GM12878 (cell line): ENCODE data around the gene CCDC15. TPM values are rescaled to one million over a fixed set of nuclear protein-coding genes. Genes with fewer than 3 reads are reported as not detected.

Experiments
- ATAC-seq: fragments of 200-7000 bp; cut with Tn5 transposase; 3 replicates; pipeline ENCODE4 v1.9.1; 2020; ENCODE audit warnings: mild to moderate bottlenecking, moderate library complexity
- BruUV-seq: library from RNA; stranded (reverse); fragments of 400-500 nt; replicated peaks from 2 replicates; lab custom pipeline; 2021; lab: Mats Ljungman, UMichigan
- CTCF ChIA-PET: fragments of 300-600 bp; sonication (Branson Sonifier 250); formaldehyde crosslinking; extraction: SDS; loops from one replicate; lab custom pipeline; 2021; ENCODE audit warnings: inconsistent platforms; lab: Yijun Ruan, JAX
- POLR2A ChIA-PET: fragments of 350-600 bp; formaldehyde crosslinking; extraction: SDS; loops from one replicate; lab custom pipeline; 2021; ENCODE audit warnings: inconsistent platforms; lab: Charles Lee
- RAD21 ChIA-PET: fragments of 300-600 bp; sonication (Branson Sonifier 250); formaldehyde crosslinking; loops from one replicate; lab custom pipeline; 2023; ENCODE audit warnings: antibody characterized with exemption; ENCODE audit not compliant: unreplicated experiment; lab: Charles Lee
- SMC1A ChIA-PET: fragments of 300-600 bp; sonication (Branson Sonifier 250); formaldehyde crosslinking; loops from one replicate; lab custom pipeline; 2023; ENCODE audit not compliant: unreplicated experiment, uncharacterized antibody; lab: Charles Lee
- DNase-seq: peaks from one replicate; pipeline ENCODE4 v3.0.0-alpha.2; 2011; ENCODE audit warnings: low read depth, low spot score
- FAIRE-seq: peaks from 3 replicates; lab custom pipeline; 2011; peaks lifted over from hg19 to GRCh38; lab: Jason Lieb, UNC
- H2AFZ ChIP-seq: 2 replicates; pipeline ENCODE4 v1.6.0; 2011; ENCODE audit warnings: low read depth, low read length, control low read depth; ENCODE audit not compliant: control insufficient read depth
- H3K27ac ChIP-seq: 2 replicates; pipeline ENCODE4 v1.5.1; 2011; ENCODE audit warnings: control low read depth; ENCODE audit not compliant: control insufficient read depth, insufficient read depth
- H3K27me3 ChIP-seq, 2 experiments: replicated peaks in 1 of 2; 2 replicates each; pipeline versions ENCODE4 v1.6.0 to v1.6.1; 2011; ENCODE audit warnings: low read length in 1 of 2; ENCODE audit not compliant: control insufficient read depth in 2 of 2, insufficient read depth in 2 of 2
- H3K36me3 ChIP-seq, 2 experiments: 2 replicates each; pipeline ENCODE4 v1.5.1; 2011; ENCODE audit warnings: low read length in 1 of 2; ENCODE audit not compliant: control insufficient read depth in 2 of 2, insufficient read depth in 2 of 2
- H3K4me1 ChIP-seq: 2 replicates; pipeline ENCODE4 v1.6.1; 2011; ENCODE audit warnings: mild to moderate bottlenecking, low read length, moderate library complexity, mixed read lengths; ENCODE audit not compliant: control insufficient read depth, insufficient read depth
- H3K4me2 ChIP-seq: 2 replicates; pipeline ENCODE4 v1.6.0; 2011; ENCODE audit warnings: control low read depth; ENCODE audit not compliant: control insufficient read depth, insufficient read depth
- H3K4me3 ChIP-seq: fragments of 200-600 bp; sonication (generic); 2 replicates; pipeline ENCODE4 v1.5.1; 2016
- H3K79me2 ChIP-seq: 2 replicates; pipeline ENCODE4 v1.6.0; 2011; ENCODE audit warnings: low read length; ENCODE audit not compliant: control insufficient read depth, insufficient read depth
- H3K9ac ChIP-seq: 2 replicates; pipeline ENCODE4 v1.8.0; 2011; ENCODE audit warnings: low read length, control low read depth, mixed read lengths; ENCODE audit not compliant: control insufficient read depth, insufficient read depth
- H3K9me3 ChIP-seq: replicated peaks from 3 replicates; pipeline ENCODE4 v1.5.1; 2011; ENCODE audit warnings: mild to moderate bottlenecking, low read length; ENCODE audit not compliant: control insufficient read depth, insufficient read depth
- H4K20me1 ChIP-seq: 2 replicates; pipeline ENCODE4 v1.6.0; 2011; ENCODE audit not compliant: control insufficient read depth, insufficient read depth
- BRCA1 ChIP-seq: IDR thresholded peaks from 2 replicates; pipeline ENCODE4 v1.6.1; 2011; ENCODE audit warnings: low read depth, low read length, improper control_type of control experiment
- CEBPZ ChIP-seq: fragments of 150-350 bp; IDR thresholded peaks from 2 replicates; pipeline ENCODE4 v1.6.1; 2016; ENCODE audit warnings: low read depth, low read length
- CUX1 ChIP-seq: IDR thresholded peaks from 2 replicates; pipeline ENCODE4 v1.6.1; 2012; ENCODE audit warnings: improper control_type of control experiment, low read depth, low read length; ENCODE audit not compliant: insufficient replicate concordance
- EED ChIP-seq: sonication (generic); IDR thresholded peaks from 2 replicates; pipeline ENCODE4 v1.6.1; 2016; ENCODE audit warnings: antibody characterized with exemption, low read depth
- MEF2B ChIP-seq: fragments of 450-650 bp; IDR thresholded peaks from 2 replicates; pipeline ENCODE4 v1.6.1; 2018; ENCODE audit warnings: mild to moderate bottlenecking, moderate library complexity; ENCODE audit not compliant: partially characterized antibody, poor library complexity, severe bottlenecking
- NFXL1 ChIP-seq: fragments of 450-650 bp; IDR thresholded peaks from 2 replicates; pipeline ENCODE4 v1.6.1; 2017; ENCODE audit warnings: antibody characterized with exemption, mild to moderate bottlenecking, borderline replicate concordance
- WGBS: methylation state at CpG from one replicate; pipeline ENCODE4 v1.1.6; 2016; ENCODE audit warnings: low lambda C conversion rate; ENCODE audit not compliant: insufficient replicate concordance, insufficient coverage; ENCODE audit errors: missing lambda C conversion rate; 5-methylcytosine and 5-hydroxymethylcytosine counted together
- in situ Hi-C: fragments of 300-500 bp; cut with MboI; formaldehyde crosslinking; loops from 9 replicates; pipeline ENCODE4 v1.14.3; 2018; ENCODE audit warnings: mixed read lengths
- intact Hi-C: fragments of 100-400 bp; cut with micrococcal nuclease; formaldehyde crosslinking; loops from one replicate; pipeline ENCODE4 v1.14.2; 2022; ENCODE audit not compliant: unreplicated experiment
- polyA plus RNA-seq, 11 experiments: library from polyadenylated mRNA; depleted of rRNA in 4 of 11; unstranded in 6 of 11; stranded (reverse) in 5 of 11; fragments of >200 nt; fragmentation: Nextera tagmentation in 4 of 11; fragmentation: Illumina TruSeq in 1 of 11; extraction: Ambion mirVana in 4 of 11; extraction: Trizol in 1 of 11; gene quantifications; 1 replicate in 1 of 11; 2 replicates in 10 of 11; pipeline versions ENCODE4 v1.2.1 to v1.2.3, GENCODE V29; 2011 to 2016; ENCODE audit warnings: inconsistent platforms in 2 of 11, missing spikeins in 2 of 11, low read depth in 1 of 11
- total RNA-seq, 4 experiments: library from RNA; depleted of rRNA in 3 of 4; stranded (reverse); fragments of >200 nt in 3 of 4; fragmentation: Illumina TruSeq in 1 of 4; extraction: Trizol in 1 of 4; gene quantifications; 2 replicates each; pipeline versions ENCODE4 v1.2.1 to v1.2.3, GENCODE V29; 2013 to 2021

Gene CCDC15
- total and polyA plus RNA-seq, 10 of the 15 experiments (the other 5 are each of a cell fraction or from before 2014, with no cell fraction given), result 2.0 to 5.3 (median 3.3) TPM

GRCh38 chr11:124942466-124943253 lies 11.3 kb upstream of the CCDC15 start:
- no TSS peak for BruUV-seq
- no peak for ATAC-seq
- FAIRE-seq, result no peak
- Histone ChIP-seq H4K20me1 (no peaks in the 10 kb centered on the region), H3K9ac (no peak overlapping the region), H3K4me2 (no peak overlapping the region), H3K79me2 (no peaks in the 10 kb centered on the region), H2AFZ (no peak overlapping the region), H3K27me3 (no peaks in the 10 kb centered on the region; a peak in 1 of 4 replicates)
- RAD21 ChIA-PET, result no interaction called here
- SMC1A ChIA-PET, result interaction anchor here (1.3 kb wide), 1 partner anchor 404 kb away, joined by 3 read pairs; no protein-coding TSS in a partner anchor
- intact Hi-C loops, result no loop called here
- in situ Hi-C loops, result no loop called here
- 28% methylated on average over 6 of the region's 6 CpGs for WGBS
- POLR2A ChIA-PET, result no interaction called here
- DNase-seq, result no peak
- TF ChIP-seq NFXL1, result no peak
- TF ChIP-seq, all 136 proteins: peak for 0
- Histone ChIP-seq H3K36me3 (no peaks in the 10 kb centered on the region), H3K4me3 (no peak overlapping the region), H3K4me1 (no peaks in the 10 kb centered on the region), H3K9me3 (no peaks in the 10 kb centered on the region; the same call in 2 of the 3 replicates), H3K27ac (no peak overlapping the region)
- CTCF ChIA-PET, result interaction anchor here (0.6 to 1.5 kb wide), 3 partner anchors 11 to 830 kb away, joined by 3 to 4 read pairs (median 4); partner anchors contain the start of gene CCDC15

- intact Hi-C loops (no loop called here), in situ Hi-C loops (no loop called here)
- ChIA-PET RAD21 (no interaction called here), POLR2A (interaction anchor here (1.2 kb wide), 1 partner anchor 10 kb away, joined by 6 read pairs; no protein-coding TSS in a partner anchor), SMC1A (no interaction called here), CTCF (interaction anchor here (0.6 kb wide), 1 partner anchor 829 kb away, joined by 4 read pairs; no protein-coding TSS in a partner anchor)
- no peaks in the 10 kb centered on the region for H3K4me1 ChIP-seq
- H3K9ac ChIP-seq, result no peak overlapping the region
- no peaks in the 10 kb centered on the region for H3K36me3 ChIP-seq
- no TSS peak for BruUV-seq
- no peak overlapping the region for H3K4me3 ChIP-seq
- no peaks in the 10 kb centered on the region; the same call in 2 of the 3 replicates for H3K9me3 ChIP-seq
- no peak for ATAC-seq
- H4K20me1 ChIP-seq, result no peaks in the 10 kb centered on the region
- H3K27ac ChIP-seq, result no peak overlapping the region
- no peak overlapping the region for H3K4me2 ChIP-seq
- H3K79me2 ChIP-seq, result no peaks in the 10 kb centered on the region
- 77% methylated on average over 5 of the region's 5 CpGs for WGBS
- FAIRE-seq, result no peak
- no peak overlapping the region for H2AFZ ChIP-seq
- no peak for DNase-seq
- H3K27me3 ChIP-seq, result no peaks in the 10 kb centered on the region; a peak in 1 of 4 replicates
- TF ChIP-seq MEF2B (no peak), BRCA1 (no peak), EED (no peak), CEBPZ (no peak), CUX1 (no peak)
Measured at GRCh38 chr11:124943254-124943616, 10.8 kb upstream of the CCDC15 start.
